Endothelial cell of umbilical vein (primary cell): Measurements from ENCODE around the gene MICAL3.

Experiments
- CTCF ChIP-seq, 2 donors: IDR thresholded peaks; 1 replicate in 1 of 2; 2 replicates in 1 of 2; pipeline ENCODE4 v1.5.1; 2011; ENCODE audit warnings: low read length in 2 of 2, mild to moderate bottlenecking in 2 of 2, moderate library complexity in 2 of 2, control low read depth in 1 of 2, inconsistent platforms in 1 of 2, low read depth in 1 of 2; ENCODE audit not compliant: insufficient read depth in 1 of 2; ENCODE audit errors: extremely low read depth in 1 of 2
- EZH2 ChIP-seq: IDR thresholded peaks from 2 replicates; pipeline ENCODE4 v1.6.1; 2012; ENCODE audit warnings: borderline replicate concordance, low read depth, mild to moderate bottlenecking, moderate library complexity, low read length, inconsistent platforms; ENCODE audit not compliant: severe bottlenecking
- FOS ChIP-seq: IDR thresholded peaks from 2 replicates; pipeline ENCODE4 v1.6.1; 2011; ENCODE audit warnings: mild to moderate bottlenecking, low read length, moderate library complexity, borderline replicate concordance; ENCODE audit not compliant: insufficient read depth
- GATA2 ChIP-seq: IDR thresholded peaks from 2 replicates; pipeline ENCODE4 v1.7.0; 2011; ENCODE audit warnings: low read depth, mild to moderate bottlenecking, moderate library complexity, mixed read lengths, low read length; ENCODE audit not compliant: insufficient read length, insufficient read depth
- JUN ChIP-seq: IDR thresholded peaks from 2 replicates; pipeline ENCODE4 v1.6.1; 2011; ENCODE audit warnings: borderline replicate concordance, low read depth; ENCODE audit not compliant: insufficient read length, insufficient read depth
- MYC ChIP-seq: IDR thresholded peaks from one replicate; pipeline ENCODE4 v1.6.1; 2011; ENCODE audit warnings: mild to moderate bottlenecking, low read depth, low read length
- POLR2A ChIP-seq: IDR thresholded peaks from 2 replicates; pipeline ENCODE4 v1.6.1; 2012; ENCODE audit warnings: low read depth, mild to moderate bottlenecking, control low read depth, low read length
- POLR2AphosphoS5 ChIP-seq: IDR thresholded peaks from 2 replicates; pipeline ENCODE4 v1.6.1; 2012; ENCODE audit warnings: low read depth, mild to moderate bottlenecking, control low read depth, low read length, moderate library complexity; ENCODE audit not compliant: insufficient read depth
- TF ChIP-seq, protein P1 (sequence below): IDR thresholded peaks from 2 replicates; pipeline ENCODE4 v1.6.1; 2011; ENCODE audit not compliant: insufficient read depth, insufficient read length

GRCh38 chr22:17794726-17795542 is 229.4 kb downstream of the MICAL3 start:
- TF ChIP-seq CTCF (IDR thresholded peaks at IDR 0.05; ENCODE audit: extremely low read depth in 1 of 2, insufficient read depth in 1 of 2, low read depth in 1 of 2, low read length in 2 of 2) (no peak), POLR2AphosphoS5 (no peak), POLR2A (no peak), EZH2 (no peak), JUN (no peak), MYC (no peak), FOS (no peak), GATA2 (no peak)
- TF ChIP-seq, protein P1, sequence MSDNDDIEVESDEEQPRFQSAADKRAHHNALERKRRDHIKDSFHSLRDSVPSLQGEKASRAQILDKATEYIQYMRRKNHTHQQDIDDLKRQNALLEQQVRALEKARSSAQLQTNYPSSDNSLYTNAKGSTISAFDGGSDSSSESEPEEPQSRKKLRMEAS = no peak
